Dedifferentiated amniotic fluid mesenchymal stem cell (primary cell): Measurements from ENCODE around the gene IFI27L2.
A peak's percentile ranks its signal among the peaks of the same experiment; 100 is the strongest.
"Not testable (repeated sequence)": the region's sequence is repeated elsewhere in the genome, so short reads cannot be mapped to it uniquely, and the experiment has no call there.

ENCODE experiments used
- DNase-seq: peaks from one replicate; pipeline ENCODE4 v3.0.0-alpha.2; 2016; ENCODE audit errors: extremely low spot score

The IFI27L2 gene

GRCh38 chr14:94129111-94129757 is at the start of gene IFI27L2:
IFI27L2 (minus strand) TSS chr14:94129604; CDS start chr14:94129564, 40 bp downstream.
- peak; percentile 56 for DNase-seq

- no peak for DNase-seq
Observed at GRCh38 chr14:94177806-94178205, 48.4 kb upstream of the IFI27L2 start.

- DNase-seq = no peak
Observed at GRCh38 chr14:94176808-94177207, 47.4 kb upstream of the IFI27L2 start.

GRCh38 chr14:94175747-94176146 is 46.3 kb upstream of the IFI27L2 start:
- no peak for DNase-seq

GRCh38 chr14:94175011-94175745 is 45.8 kb upstream of the IFI27L2 start:
- DNase-seq = no peak

GRCh38 chr14:94174604-94175010 is 45.2 kb upstream of the IFI27L2 start:
- DNase-seq = no peak

GRCh38 chr14:94173885-94174603 is 44.6 kb upstream of the IFI27L2 start, which contains the start of gene PPP4R4:
PPP4R4 (plus strand) TSS chr14:94174322; CDS start chr14:94174466, 144 bp downstream.
- peak; percentile 66 for DNase-seq

- no peak for DNase-seq
Observed at GRCh38 chr14:94173471-94173884, 44.1 kb upstream of the IFI27L2 start.

GRCh38 chr14:94172545-94172944 is 43.1 kb upstream of the IFI27L2 start:
- no peak for DNase-seq

- no peak for DNase-seq
Observed at GRCh38 chr14:94171208-94171607, 41.8 kb upstream of the IFI27L2 start.

GRCh38 chr14:94170136-94170535 is 40.7 kb upstream of the IFI27L2 start:
- DNase-seq = no peak

GRCh38 chr14:94165744-94166143 is 36.3 kb upstream of the IFI27L2 start:
- no peak for DNase-seq

GRCh38 chr14:94164685-94165431 is 35.5 kb upstream of the IFI27L2 start:
- no peak for DNase-seq

GRCh38 chr14:94163796-94164195 is 34.4 kb upstream of the IFI27L2 start:
- no peak for DNase-seq

- no peak for DNase-seq
Observed at GRCh38 chr14:94162466-94162865, 33.1 kb upstream of the IFI27L2 start.

- DNase-seq = peak; percentile 23
Observed at GRCh38 chr14:94161981-94162380, 32.6 kb upstream of the IFI27L2 start.

- DNase-seq = no peak
Observed at GRCh38 chr14:94161058-94161457, 31.7 kb upstream of the IFI27L2 start.

GRCh38 chr14:94158239-94158883 is 29.0 kb upstream of the IFI27L2 start:
- no peak for DNase-seq

GRCh38 chr14:94157197-94157596 is 27.8 kb upstream of the IFI27L2 start:
- no peak for DNase-seq

- not testable (repeated sequence) for DNase-seq
Observed at GRCh38 chr14:94156143-94156542, 26.7 kb upstream of the IFI27L2 start.

- DNase-seq = no peak
Observed at GRCh38 chr14:94153750-94154342, 24.4 kb upstream of the IFI27L2 start.
